GM10266 (cell line): ENCODE data around the gene RNF25.

ENCODE experiments used
- DNase-seq: peaks from one replicate; pipeline ENCODE4 v3.0.0; 2012; ENCODE audit errors: extremely low spot score
- CTCF ChIP-seq: IDR thresholded peaks from 2 replicates; pipeline ENCODE4 v1.5.1; 2012; ENCODE audit warnings: mild to moderate bottlenecking, low read depth; ENCODE audit not compliant: control insufficient read depth, insufficient read depth; ENCODE audit errors: missing control alignments

Gene RNF25

GRCh38 chr2:218703341-218703740 is 31.5 kb upstream of the RNF25 start:
- no peak for TF ChIP-seq CTCF

GRCh38 chr2:218701806-218702205 is 30.0 kb upstream of the RNF25 start:
- TF ChIP-seq CTCF: no peak
- DNase-seq: no peak

More at GRCh38 chr2:218703341-218703740, 31.5 kb upstream of the RNF25 start:
- DNase-seq: no peak

- TF ChIP-seq CTCF: no peak
- no peak for DNase-seq
Observed at GRCh38 chr2:218698885-218699284, 27.1 kb upstream of the RNF25 start.

GRCh38 chr2:218694405-218695145 is 22.8 kb upstream of the RNF25 start:
- no peak for TF ChIP-seq CTCF
- no peak for DNase-seq

GRCh38 chr2:218691234-218691633 is 19.4 kb upstream of the RNF25 start:
- TF ChIP-seq CTCF: no peak
- DNase-seq: no peak

GRCh38 chr2:218687400-218688060 is 15.7 kb upstream of the RNF25 start:
- TF ChIP-seq CTCF: peak; percentile 61
- peak; percentile 31 for DNase-seq

GRCh38 chr2:218680061-218680460 is 8.3 kb upstream of the RNF25 start:
- no peak for DNase-seq

More at GRCh38 chr2:218680061-218680460, 8.3 kb upstream of the RNF25 start:
- TF ChIP-seq CTCF: no peak
